ENCODE data around the gene ERICH3. TPM values are rescaled to one million over a fixed set of nuclear protein-coding genes. Genes with fewer than 3 reads are reported as not detected.
A peak's percentile ranks its signal among the peaks of the same experiment; 100 is the strongest.

Gene ERICH3
- total and polyA plus RNA-seq, 10 of the 15 experiments (the other 5 are each of a cell fraction or from before 2014, with no cell fraction given), result 0.03 to 0.09 (median 0.08) TPM; not detected in 7

DNA sequence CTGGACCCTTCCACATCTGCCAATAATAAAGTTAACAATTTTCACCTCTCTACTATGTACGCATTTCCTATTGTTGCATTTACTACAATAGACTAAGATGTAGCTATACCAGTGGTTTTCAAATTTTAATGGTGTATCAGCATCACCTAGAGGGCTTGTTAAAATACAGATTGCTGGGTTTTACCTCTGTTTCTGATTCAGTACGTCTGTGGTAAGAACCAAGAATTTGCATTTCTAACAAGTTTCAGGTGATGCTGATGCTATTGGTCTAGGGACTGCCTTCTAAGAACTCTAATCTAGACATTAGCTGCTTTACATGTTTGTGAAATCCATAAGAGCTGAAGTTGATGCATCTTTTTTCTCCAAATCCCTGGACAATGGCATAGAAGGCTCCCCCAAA is 59.7 kb downstream of the ERICH3 start:
- Histone ChIP-seq H3K4me2 (ENCODE audit: control insufficient read depth, insufficient read depth) (no peak overlapping the region), H3K9me3 (replicated peaks; ENCODE audit: control insufficient read depth, insufficient read depth, low read length) (no peaks in the 10 kb centered on the region), H3K4me1 (ENCODE audit: control insufficient read depth, insufficient read depth, low read length) (no peaks in the 10 kb centered on the region), H3K79me2 (ENCODE audit: control insufficient read depth, insufficient read depth, low read length) (no peaks in the 10 kb centered on the region), H4K20me1 (ENCODE audit: control insufficient read depth, insufficient read depth) (no peaks in the 10 kb centered on the region), H3K27me3 (replicated peaks in 1 of 2; ENCODE audit: control insufficient read depth in 2 of 2, insufficient read depth in 2 of 2, low read length in 1 of 2) (no peaks in the 10 kb centered on the region), H3K27ac (ENCODE audit: control insufficient read depth, insufficient read depth) (no peak overlapping the region), H3K9ac (ENCODE audit: control insufficient read depth, insufficient read depth, low read length) (no peak overlapping the region), H3K4me3 (no peak overlapping the region), H3K36me3 (ENCODE audit: control insufficient read depth in 2 of 2, insufficient read depth in 2 of 2, low read length in 1 of 2) (no peaks in the 10 kb centered on the region), H2AFZ (ENCODE audit: control insufficient read depth, low read depth, low read length) (no peak overlapping the region)
- ATAC-seq, result peak; percentile 40
- WGBS (ENCODE audit: insufficient coverage, insufficient replicate concordance, low lambda C conversion rate, missing lambda C conversion rate), result 23% methylated on average over 2 of the region's 2 CpGs
- intact Hi-C loops (cut with micrococcal nuclease; ENCODE audit: unreplicated experiment), result no loop called here
- FAIRE-seq, result no peak
- CTCF ChIA-PET, result interaction anchor here (1.1 to 1.6 kb wide), 3 partner anchors 13 to 110 kb away, joined by 3 to 7 read pairs (median 4); no protein-coding TSS in a partner anchor
- TF ChIP-seq ZNF207 (IDR thresholded peaks at IDR 0.05; ENCODE audit: borderline replicate concordance) (no peak), SUPT20H (IDR thresholded peaks at IDR 0.05; ENCODE audit: borderline replicate concordance, control insufficient read depth, low read depth, low read length) (no peak), SMAD5 (IDR thresholded peaks at IDR 0.05; ENCODE audit: low read depth) (no peak), BACH1 (IDR thresholded peaks at IDR 0.05; ENCODE audit: borderline replicate concordance) (no peak), RELA (IDR thresholded peaks at IDR 0.05; ENCODE audit: borderline replicate concordance, partially characterized antibody) (no peak), ZNF24 (IDR thresholded peaks at IDR 0.05) (no peak), SP1 (IDR thresholded peaks at IDR 0.05; ENCODE audit: low read depth, low read length) (no peak), ZNF384 (IDR thresholded peaks at IDR 0.05; ENCODE audit: borderline replicate concordance, low read depth, low read length) (no peak), POLR2AphosphoS5 (IDR thresholded peaks at IDR 0.05; ENCODE audit: low read length) (no peak)
- in situ Hi-C loops (cut with MboI), result no loop called here
- POLR2A ChIA-PET, result interaction anchor here (0.6 to 0.7 kb wide), 2 partner anchors 614 to 1140 kb away, joined by 3 to 5 read pairs; no protein-coding TSS in a partner anchor
- SMC1A ChIA-PET (ENCODE audit: uncharacterized antibody, unreplicated experiment), result interaction anchor here (1.1 to 1.4 kb wide), 4 partner anchors 17 to 75 kb away, joined by 3 to 5 read pairs (median 4); no protein-coding TSS in a partner anchor
- no TSS peak for BruUV-seq (replicated peaks)
- RAD21 ChIA-PET (ENCODE audit: unreplicated experiment), result no interaction called here
- no peak for DNase-seq (ENCODE audit: low read depth, low spot score)
